GM18511 (cell line): ENCODE data around the gene FBN2.

Experiments used
- ATAC-seq: cut with Tn5 transposase; IDR thresholded peaks from one replicate; pipeline ENCODE4 v1.9.1; 2021; ENCODE audit warnings: mild to moderate bottlenecking, moderate library complexity; ENCODE audit not compliant: unreplicated experiment

Gene FBN2

GRCh38 chr5:128258372-128258771 is 279.7 kb downstream of the FBN2 start:
- no peak for ATAC-seq

DNA sequence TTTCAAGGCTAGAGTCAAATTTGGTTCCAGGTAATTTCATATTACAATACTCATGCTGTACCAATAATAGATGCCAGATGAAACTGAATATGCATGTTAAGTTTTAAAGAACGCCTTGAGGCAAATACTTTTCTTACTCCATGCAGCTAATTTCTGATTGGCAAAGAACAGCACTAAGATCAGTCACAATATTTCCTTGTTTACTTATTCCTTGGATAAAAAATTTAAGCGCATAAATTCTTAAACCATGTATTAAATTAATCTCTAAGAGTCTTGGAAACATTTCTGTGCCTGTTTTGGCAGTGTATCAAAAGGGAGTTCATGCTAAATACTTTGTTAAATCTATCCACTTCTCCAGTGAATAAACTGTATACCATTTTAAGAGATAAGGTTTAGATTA is 281.0 kb downstream of the FBN2 start:
- no peak for ATAC-seq

GRCh38 chr5:128254789-128255188 is 283.3 kb downstream of the FBN2 start:
- ATAC-seq: no peak

DNA sequence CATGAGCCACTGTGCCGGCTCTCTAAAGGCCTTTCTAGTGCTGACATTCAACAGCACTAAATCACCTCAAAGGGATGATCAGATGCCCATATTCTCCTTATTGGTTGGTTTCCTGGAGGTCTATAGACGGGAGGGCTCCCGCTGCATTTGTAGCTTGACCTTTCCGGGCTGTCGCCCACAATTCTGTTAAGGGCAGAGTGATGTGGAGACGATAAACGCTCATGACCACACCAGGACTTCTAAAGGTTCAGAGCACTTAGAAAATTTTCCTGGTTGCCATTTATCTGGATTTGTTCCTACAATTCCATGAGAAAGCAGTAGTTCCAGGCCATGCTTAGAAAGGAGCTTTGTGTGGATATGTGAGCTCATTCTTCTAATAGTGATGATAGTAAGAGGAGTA is 284.2 kb downstream of the FBN2 start:
- no peak for ATAC-seq

DNA sequence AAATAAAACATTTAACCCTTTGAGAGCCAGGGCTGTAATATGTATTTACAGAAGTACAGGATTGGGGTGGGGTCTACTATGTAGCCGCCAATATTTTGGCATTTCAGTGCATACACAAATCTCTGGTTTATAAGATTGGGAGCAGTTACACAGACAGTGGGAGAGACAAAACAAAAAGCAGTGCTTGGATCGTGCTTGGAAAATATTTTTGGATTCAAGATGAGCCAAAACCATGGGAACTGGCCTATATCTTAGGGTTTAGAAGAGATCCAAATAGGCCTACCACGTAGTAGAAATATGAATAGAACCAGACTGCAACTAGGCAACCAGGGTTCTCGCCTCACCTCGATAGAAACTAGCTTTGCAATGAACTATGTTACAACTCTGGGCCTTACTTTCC is 284.9 kb downstream of the FBN2 start:
- no peak for ATAC-seq

GRCh38 chr5:128252756-128253155 is 285.3 kb downstream of the FBN2 start:
- ATAC-seq: no peak

DNA sequence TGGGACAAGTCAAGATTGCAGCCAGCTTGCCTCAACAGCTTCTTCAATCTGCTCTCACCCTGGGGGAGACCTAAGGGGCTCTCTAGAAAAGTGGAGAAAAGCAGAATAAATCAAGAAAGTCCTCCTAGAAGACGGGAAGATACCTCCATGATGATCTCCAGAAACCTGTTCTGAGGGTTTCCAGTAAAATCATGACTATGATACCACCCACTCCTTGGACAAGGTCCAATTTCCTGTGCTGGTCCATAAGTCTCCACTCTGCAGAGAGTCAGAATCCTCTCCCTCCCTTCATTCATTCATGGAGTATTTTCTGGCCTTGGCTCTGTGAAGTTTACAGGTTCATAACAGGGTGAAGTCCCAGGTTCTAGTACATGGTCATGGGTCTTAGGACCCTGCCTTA is 285.8 kb downstream of the FBN2 start:
- no peak for ATAC-seq

DNA sequence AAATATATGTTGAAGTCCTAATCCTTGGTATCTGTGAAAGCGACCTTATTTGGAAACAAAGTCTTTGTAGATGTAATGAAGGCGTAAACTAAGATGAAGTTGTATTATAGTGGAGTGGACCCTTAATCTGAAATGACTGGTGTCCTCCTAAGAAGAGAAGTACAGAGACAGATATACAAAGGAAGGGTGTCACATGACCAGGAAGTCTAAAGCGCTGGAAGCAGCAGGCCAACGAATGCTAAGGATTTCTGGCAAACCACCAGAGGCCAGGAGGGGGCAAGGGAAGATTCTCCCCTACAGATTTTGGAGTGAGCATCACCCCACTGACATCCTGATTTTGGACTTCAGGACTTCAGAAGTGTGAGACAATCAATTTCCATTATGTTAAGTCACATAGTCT is 292.1 kb downstream of the FBN2 start:
- no peak for ATAC-seq

GRCh38 chr5:128243958-128244582 is 294.0 kb downstream of the FBN2 start:
- no peak for ATAC-seq

DNA sequence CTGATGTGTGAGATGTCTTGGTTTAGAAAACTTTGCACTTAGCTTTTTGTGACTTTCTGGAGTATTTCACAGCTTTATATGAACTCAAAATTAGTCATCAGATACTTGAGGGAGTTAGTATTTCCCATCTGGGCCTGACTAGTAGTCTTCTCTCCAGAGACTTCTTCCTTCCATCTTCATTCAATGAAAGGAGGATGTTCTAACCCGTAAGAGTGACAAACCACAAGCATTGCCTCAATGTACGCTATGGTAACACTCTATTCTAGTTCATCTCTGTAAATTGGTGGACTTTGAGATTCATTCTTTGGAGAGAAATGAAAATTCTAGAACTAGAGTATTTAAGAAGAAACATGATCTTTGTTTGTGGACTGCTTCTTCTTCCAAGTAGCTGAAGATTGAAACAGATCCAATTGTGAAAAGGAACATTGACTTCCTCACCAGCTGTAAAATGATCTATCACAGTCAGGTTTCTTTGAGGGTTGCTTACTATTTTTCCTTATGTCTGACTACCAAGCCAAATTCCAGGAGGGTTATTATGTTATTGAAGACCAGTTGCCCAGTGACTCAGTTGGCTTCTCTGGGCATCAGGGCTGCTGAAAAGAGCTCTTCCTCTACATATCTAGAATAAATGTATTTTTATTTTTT is 296.9 kb downstream of the FBN2 start:
- ATAC-seq: no peak

GRCh38 chr5:128237546-128237945 is 300.5 kb downstream of the FBN2 start:
- no peak for ATAC-seq

DNA sequence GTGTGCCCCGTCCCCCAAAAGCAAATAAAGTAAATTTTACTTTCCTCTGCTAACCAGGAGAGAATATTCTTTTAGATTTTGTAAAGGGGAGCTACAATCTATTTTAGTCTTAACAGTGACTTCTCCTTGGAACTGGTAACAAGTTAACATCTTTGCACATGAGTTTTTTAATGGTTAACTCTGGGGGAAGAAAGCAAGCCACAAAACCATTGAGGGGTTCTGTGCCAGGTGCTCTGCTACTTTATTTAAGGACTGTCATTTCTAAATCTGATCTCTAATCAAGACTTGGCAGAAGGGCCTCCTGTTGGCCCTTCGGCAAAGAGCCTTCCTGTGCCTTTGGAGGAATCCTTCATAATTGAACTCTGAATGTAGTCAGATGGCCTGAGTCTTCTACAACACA is 301.0 kb downstream of the FBN2 start:
- peak; percentile 55 for ATAC-seq

DNA sequence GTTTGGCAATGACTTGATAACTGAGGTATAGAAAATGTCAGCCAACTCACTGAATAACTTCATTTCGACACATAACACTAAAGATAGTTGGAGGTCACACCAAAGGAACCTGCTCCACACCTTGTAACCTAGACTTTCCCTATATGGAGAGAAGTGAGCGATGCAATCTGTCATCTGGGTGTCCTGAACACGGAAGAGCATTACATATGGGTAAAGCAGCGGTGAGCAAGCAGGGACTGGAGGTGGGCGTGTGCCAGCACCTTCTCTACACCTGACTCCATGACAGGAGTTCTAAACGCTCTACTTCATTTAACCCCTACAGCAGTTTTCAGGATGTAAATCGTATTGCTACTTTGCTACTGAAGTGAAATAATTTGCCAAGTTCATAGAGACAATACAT is 301.7 kb downstream of the FBN2 start:
- ATAC-seq: no peak

DNA sequence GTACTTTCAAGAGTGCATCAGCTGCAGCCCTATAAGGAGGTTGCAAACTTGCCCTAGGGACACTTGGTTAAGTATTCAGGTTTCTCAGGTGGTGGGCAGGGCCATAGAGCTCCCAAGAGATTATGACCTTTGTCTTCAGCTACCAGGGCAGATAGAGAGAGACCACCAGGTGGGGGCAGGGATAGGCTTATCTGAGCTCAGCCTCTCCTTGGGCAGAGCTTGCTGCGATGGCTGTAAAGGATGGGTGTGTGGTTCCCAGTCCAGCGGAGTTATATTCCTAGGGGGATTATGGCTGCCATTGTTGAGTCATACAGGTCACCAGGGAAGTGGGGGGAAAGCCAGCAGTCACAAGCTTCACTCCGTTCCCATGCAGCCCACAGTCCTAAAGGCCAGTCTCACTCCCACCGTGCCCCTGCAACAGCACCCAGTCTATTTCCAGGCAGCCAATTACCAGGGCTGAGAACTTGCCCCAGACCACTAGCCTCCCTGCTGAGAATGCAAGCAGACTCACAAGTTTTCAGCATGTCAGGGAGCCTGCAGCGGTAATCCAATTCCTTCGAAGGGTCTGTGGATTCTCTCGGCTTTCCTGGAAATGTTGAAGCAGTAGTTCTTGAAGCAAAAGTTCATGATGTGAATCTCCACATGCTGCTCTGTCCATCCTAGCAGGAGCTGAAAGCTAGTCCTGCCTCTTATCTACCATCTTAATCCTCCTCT is 303.0 kb downstream of the FBN2 start:
- ATAC-seq: no peak

DNA sequence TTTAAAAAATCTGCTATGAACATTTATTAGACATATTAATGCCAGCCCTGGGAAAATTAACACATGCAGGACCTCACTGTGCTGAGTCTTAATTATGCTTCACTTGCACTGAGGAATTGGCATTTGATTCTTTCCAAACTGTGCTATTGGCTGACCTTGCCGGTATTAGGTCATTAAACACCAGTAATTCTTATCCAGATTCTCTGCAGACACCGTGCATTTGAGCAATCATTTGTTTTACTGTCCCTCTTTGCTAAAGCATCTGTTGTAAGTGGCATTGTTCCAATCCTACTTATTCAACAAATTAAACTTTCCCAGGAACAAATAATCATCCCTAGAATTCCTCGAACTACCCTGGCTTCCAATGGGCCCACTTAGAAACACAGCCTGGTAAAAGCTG is 309.5 kb downstream of the FBN2 start:
- ATAC-seq: no peak

DNA sequence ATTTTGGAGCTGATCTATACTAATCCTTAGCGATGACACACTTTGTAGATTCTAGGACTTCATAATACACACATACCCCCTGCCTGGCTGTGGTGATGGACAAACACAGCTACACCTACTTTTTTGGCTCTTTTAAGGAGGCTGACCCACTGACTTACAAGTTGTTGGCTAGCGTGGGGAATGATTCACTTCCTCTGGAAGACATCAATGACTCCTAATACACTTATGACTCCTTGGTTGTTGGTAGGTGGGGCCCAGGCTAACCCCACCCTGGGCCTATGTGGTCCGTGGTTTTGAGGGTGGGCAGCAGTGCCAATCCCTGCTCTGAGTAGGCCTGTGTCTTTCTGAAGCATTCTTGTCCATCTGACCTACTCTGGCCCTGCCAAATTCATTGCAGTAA is 310.0 kb downstream of the FBN2 start:
- ATAC-seq: no peak

GRCh38 chr5:128225245-128226030 is 312.6 kb downstream of the FBN2 start:
- no peak for ATAC-seq

- no peak for ATAC-seq
These were observed 313.7 kb downstream of the FBN2 start for GRCh38 chr5:128224336-128224735.

DNA sequence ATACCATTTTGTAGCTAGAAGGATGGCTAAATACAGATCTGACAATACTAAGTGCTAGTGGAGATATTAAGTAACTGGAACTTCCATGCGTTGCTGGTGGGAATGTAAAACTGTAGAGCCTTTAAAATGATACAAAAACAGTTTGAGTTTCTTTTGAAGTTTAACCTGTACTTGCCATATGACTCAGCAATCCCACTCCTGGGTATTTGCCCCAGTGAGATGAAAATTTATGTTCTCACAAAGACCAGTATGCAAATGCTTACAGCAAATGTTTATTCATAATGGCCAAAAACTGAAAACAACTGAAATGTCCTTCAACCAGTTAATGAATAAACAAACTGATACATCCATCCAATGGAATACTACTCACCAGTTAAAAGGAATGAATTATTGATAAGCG is 317.2 kb downstream of the FBN2 start:
- no peak for ATAC-seq

GRCh38 chr5:128216860-128217531 is 321.0 kb downstream of the FBN2 start:
- ATAC-seq: no peak

- ATAC-seq: no peak
These were observed 321.8 kb downstream of the FBN2 start for GRCh38 chr5:128216285-128216684.
